Measurements from ENCODE around the gene RNF41.
"Not testable (repeated sequence)": the region's sequence is repeated elsewhere in the genome, so short reads cannot be mapped to it uniquely, and the experiment has no call there.

The RNF41 gene

DNA sequence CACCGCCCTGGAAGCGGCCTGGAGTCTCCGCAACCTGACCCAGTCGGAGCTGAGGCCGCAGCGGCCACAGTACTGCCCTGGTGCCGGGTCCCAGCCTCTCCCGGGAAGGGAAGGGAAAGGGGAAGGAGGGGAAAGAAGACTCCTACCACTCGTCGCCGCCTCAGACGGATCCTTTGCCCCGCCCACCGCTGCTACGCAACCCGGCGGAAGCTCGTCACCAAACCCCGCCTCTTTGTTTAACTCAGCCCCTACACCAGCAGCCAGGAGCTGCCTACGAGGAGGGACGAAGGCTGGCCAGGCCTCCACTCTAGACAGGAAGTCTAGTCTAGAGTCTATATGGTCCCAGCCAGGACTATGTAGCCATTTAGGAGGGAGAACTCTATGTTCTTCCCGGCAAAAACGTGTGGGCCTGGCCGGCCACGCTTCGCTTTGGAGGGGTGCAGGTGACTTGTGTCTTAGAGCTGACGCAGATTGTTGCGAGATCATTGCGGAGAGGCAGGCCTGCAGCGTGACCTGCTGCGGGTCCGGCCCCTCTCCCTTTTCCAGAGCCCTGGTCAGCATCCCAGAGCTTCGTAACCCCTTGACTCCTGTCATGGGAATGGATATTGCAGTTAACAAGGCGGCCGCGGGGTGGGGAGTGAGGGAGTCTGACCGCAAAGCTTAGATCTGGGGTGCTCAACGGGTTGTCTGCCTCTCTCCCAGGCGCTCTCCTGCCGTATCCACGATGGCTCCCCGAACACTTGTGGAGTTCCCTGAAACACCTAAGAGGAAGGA lies at the start of gene RNF41:
RNF41 (minus strand) TSS at position 166 of the 774 bp plus-strand sequence. CDS start 7,875 bp downstream, outside the sequence.
- DNase-seq: peak; percentile 95

DNA sequence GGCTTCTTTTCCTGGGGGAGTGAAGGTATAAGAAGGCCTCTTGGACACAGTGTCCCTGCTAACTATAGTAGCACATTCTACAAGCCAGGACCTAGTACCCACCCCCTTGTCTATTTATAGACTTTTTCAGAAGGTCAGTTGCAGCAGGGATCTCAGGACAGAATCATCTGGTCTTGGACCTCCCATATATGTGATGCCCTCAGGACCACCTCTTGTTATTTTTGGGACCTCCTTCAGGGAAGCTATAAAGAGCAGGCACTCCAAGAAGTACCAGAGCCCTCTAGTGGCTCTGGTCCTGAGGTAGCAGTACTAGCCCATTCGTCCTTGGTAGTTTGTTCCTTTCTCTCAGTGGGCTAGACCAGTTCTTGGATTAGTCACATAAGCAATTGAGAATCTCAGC lies 49.3 kb upstream of the RNF41 start:
- peak; percentile 16 for DNase-seq

DNA sequence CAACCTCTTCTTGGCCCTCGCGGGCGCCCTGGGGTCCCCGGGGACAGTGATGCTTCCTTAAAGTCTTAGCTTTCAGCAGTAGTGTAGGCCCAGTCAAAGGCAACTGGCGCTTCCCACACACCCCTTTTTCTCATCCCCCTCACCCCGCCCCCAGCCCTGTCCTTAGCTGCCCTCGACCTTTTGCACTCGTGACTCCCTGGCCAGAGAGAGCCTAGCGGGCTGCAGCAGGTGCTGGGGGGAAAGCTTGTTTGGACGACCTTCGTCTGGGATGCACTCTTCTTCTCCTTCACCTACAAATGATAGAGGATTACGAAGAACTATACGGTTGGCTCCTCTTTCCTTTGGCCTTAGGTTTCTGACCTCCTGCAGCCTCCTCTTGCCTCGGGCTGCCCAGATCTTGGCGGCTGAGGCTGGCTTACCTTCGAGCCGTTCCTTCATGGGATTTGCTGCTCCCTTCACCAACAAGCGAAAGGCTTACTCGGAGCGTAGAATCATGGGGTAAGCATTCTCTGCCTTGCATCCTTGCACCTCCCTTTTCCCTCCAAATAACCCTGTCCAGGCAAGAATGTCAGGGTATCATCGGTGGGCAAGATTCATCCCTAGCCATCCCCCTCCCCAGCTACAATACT lies 45.8 kb upstream of the RNF41 start:
- DNase-seq: no peak

DNA sequence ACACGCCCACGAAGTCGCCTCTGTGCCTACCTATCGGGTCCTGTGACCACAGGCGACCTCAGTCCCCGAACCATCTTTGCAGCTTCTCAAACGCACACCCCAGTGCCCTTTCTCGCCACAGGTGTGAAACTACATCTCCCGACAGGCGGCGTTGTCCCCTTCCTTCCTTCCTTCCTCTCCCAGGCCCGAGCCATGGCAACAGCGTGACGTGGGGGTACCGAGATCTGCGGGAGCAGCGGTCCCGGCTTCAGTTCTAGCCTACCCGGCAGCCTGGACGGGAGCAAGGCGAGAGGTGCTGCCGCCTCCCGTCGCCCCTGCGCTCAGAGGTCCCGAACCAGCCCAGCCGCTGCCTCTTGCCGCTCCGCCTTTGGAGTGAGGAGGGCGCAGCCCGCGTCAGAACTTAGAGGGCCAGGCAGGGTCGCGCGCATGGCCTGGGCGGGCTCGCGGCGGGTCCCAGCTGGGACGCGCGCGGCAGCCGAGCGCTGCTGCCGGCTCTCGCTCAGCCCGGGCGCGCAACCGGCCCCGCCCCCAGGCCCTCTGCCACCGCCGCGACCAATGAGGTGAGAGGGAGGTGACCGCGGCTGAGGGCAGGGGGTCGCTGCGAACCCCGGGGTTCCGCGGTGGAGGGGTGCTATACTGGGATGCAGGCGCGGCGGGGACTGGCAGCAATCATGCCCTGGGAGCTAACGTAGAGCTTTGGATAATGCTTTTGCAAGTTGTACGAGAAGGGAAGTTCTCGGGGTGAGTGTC lies 45.1 kb upstream of the RNF41 start, which contains the start of gene COQ10A:
COQ10A (plus strand) TSS at position 250 of the 750 bp plus-strand sequence; CDS start at position 427, 177 bp downstream.
- DNase-seq: peak; percentile 93

DNA sequence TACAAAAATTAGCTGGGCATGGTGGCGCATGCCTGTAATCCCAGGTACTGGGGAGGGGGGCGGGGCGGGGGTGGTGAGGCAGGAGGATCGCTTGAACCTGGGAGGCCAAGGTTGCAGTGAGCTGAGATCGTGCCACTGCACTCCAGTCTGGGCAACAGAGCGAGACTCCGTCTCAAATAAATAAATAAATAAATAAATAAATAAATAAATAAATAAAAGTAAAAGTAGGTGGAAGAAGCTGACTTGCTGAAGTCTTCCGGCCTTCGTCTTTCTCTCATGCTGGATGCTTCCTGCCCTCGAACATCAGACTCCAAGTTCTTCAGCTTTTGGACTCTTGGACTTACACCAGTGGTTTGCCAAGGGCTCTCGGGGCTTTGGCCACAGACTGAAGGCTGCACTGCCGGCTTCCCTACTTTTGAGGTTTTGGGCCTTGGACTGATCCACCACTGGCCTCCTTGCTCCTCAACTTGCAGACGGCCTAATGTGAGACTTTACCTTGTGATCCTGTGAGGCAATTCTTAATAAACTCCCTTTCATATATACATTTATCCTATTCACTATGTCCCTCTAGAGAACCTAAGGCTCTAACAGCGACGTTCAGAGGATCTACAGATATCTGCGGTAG lies 44.5 kb upstream of the RNF41 start:
- not testable (repeated sequence) for DNase-seq

DNA sequence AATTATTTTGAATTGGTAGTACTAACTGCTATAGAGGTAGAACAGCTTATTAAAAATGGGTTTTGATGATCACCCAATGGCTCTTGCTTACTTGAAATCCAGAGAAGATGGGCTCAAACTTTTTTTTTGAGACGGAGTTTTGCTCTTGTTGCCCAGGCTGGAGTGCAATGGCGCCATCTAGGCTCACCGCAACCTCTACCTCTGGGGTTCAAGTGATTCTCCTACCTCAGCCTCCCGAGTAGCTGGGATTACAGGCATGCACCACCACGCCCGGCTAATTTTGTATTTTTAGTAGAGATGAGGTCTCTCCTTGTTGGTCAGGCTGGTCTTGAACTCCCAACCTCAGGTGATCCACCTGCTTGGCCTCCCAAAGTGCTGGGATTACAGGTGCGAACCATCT lies 41.2 kb upstream of the RNF41 start:
- DNase-seq: not testable (repeated sequence)

DNA sequence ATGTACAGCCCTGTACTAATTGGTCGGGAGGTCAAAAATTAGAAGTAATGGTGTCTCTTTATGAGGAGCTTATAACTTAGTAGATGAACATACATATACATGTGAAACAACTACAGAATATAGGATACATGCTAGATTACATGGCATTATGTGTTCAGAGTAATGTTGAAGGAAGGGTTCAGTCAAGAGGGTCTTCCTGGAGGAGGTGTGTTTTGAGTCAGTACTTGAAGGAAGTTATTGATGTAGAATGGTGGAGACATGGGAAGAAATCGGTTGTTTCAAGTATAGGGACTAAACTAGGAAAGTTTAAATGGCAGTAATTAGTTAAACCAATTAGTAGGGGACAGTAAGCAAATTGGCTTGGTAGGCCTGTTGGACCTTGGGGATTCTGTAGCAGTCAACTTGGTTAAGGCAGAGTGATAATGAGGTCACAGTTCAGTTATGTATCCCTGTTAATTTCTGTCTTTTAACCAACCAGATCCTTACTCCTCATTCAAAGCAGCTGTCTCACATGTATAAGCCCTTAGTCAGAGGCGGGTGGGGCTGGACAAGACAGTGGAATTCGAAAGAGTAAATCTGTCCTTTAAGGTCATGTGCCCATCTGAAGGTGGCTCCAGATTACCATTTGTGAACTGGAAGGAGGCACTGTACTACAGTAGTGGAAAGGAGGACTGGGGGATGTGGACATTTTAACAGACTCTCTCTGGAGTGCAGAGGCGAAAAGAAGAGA lies 39.9 kb upstream of the RNF41 start:
- no peak for DNase-seq

DNA sequence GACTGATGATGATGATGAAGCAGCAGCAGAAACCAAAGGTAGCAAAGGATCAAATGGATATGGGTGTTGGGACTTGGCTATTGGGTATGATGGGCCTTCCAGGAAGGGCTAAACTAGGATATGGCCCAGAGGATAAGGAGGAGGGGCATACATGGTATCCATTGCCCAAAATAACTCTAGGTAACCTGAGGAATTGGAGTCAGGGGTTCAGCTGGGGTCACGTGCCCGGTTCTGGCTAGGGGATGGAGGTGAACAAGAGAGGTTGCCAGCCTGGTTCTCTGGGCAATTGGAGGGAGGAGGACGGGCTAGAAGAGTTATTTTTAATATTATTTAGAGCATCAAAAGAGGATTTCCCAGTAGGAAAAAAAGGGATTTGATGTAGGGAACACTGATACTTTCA lies 39.2 kb upstream of the RNF41 start:
- DNase-seq: no peak

DNA sequence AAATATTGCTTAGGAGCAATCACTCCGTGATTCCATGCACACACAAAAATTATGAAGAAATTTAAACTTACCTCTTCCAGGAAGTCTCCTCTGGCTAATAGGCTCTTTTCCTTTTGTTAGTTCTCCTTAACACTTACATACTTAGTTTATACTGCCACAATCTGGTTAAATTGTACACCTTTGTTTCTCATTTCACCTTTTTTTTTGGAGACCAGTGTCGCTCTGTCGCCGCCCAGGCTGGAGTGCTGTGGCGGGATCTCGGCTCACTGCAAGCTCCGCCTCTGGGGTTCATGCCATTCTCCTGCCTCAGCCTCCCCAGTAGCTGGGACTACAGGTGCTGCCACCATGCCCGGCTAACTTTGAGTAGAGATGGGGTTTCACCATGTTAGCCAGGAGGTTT lies 38.7 kb upstream of the RNF41 start:
- no peak for DNase-seq

DNA sequence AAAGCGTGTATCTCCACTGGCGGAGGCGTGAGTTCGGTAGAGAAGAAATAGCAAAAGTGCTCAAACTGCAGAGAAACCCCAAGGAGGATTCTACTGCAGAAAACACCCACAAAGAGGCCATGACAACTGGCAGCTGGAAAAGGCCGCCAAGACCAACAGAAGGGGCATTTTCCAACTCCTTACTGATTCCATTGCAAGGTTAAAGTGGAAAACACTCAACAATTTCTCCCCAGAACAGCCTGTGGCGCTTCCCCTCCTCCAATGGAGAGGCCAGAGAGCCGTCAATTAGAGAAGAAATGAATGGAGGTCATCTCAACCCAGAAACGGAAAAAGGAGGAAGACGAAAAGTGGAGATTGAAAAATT lies 37.1 kb upstream of the RNF41 start:
- no peak for DNase-seq

DNA sequence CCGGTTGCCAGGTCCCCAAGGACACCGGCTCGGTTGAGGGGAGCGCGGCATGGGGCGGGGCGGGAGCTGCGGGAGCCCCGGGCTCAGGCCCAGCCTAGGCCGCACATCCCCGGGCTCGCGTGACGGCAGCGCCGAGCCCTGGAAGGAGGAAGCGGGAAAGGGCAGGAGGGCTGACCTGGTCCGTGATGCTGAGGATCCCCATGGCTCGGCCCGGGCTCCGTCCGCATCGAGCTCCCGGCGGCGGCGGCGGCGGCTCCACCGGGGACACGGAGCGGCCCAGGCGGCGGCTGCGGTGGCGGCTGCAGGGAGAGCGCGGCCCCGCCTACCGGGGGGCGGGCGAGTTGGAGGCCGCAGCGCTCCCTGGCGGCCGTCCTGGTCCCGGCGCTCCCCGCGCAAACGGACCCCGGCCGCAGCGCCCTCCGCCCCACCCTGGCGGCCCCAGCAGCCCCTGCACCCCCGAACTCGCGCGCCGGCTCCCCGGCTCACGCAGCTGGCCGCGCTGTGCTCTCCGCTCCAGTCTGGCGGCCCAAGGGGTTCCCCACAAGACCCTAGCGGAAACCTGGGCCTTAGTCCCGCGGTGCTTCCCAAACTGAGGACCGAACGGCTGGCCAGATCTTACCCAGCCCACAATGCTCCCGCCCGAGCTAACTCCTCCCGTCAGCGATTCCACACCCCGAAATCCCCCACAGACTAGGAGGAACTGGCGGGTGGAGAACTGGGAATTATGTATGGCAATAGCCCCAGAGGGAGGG lies 36.5 kb upstream of the RNF41 start, which contains the start of gene ANKRD52:
ANKRD52 (minus strand) TSS at position 317 of the 752 bp plus-strand sequence; CDS start at position 202, 115 bp downstream.
- DNase-seq: peak; percentile 89

DNA sequence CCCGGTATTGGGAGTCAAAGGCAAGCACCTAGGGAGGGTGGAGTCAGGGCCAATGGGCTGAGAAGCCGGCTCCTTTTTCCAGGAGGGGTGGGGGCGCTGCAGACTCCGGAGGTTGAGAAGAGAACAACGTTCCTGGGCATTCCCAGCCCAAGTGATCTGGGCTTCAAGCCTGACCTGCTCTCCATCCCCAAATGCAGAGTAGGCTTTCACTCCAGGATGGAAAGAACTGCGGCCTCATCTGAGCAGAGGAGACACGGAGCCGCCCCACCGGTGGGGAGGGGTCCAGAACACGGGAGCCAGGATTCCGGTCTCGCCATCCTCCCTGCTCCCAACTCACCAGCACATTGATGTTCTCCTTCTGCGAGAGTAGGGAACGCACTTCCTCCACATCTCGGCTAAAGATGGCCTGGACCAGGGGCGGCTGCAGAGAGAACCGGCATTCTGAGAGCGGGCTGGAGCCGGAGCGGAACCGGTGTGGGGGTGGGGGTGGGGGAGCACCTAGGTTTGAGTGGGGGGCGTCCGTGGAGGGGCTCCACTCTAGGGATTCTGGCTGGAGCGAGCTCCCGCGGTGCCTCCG lies 35.9 kb upstream of the RNF41 start:
- DNase-seq: peak; percentile 22

DNA sequence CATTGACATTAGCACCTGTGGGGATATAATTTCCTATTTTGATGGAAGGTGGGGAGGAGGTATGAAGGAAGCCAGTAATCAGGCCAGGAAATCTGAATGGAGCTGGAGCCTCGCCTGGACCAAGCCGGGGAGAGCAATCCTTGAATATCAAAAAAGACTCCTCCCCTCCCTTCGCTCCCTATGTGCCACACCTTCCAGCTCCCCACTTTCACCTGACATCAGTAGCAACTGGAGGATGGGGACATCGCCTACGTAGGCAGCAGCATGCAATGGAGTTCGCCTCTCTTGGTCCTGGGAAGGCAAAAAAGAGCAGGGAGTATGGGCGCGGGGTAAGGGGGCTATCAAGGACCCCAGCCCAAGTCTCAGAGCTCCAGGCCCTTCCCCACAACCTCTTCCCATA lies 35.3 kb upstream of the RNF41 start:
- DNase-seq: no peak

DNA sequence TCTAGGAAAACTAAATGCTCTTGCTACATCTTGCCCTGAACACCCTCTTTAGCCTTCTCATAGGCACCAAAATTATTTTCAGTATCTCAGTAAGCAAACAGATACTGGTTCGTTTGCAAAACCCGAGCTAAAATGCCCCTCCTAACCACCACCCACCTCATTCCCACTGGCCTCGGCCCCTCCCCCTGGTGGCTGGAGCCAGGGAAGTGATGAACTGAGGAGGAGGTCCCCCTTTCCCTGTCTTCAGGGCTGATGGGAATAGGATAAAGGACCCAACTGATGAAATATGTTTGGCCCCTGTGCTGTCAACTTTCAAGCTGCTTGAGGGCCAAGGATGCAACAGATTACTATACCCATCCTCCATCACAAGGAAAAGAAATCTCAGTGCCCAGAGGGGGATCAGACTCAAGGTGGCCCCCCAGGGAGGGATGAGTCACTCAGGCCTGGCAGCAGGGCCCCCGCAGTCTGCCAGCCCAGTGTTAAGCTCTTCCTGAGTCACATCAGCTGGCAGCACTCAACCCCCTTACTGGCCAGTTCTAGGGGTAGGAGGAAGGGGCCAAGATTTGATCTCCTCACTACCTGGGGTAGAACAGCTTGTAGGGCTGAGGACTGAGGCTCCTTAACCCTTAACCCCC lies 34.7 kb upstream of the RNF41 start:
- no peak for DNase-seq

DNA sequence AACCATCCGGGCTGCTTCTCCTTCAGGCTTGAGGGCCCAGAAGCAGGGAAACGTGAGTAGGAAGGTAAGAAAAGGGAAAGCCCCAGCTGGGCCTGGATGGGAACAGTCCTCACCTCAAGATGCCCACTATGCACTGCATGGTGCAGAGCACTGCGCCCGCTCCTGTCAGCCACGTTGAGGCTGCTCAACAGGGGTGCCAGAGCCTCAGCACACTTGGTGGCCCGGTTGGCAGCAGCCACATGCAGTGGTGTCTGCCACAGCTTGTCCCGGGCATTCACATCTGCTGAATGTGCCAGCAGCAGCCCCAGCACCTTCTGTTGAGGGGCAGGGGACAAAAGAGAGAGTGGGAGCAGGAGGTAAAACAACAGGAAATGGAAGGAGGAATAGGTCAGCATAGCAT lies 33.9 kb upstream of the RNF41 start:
- no peak for DNase-seq

DNA sequence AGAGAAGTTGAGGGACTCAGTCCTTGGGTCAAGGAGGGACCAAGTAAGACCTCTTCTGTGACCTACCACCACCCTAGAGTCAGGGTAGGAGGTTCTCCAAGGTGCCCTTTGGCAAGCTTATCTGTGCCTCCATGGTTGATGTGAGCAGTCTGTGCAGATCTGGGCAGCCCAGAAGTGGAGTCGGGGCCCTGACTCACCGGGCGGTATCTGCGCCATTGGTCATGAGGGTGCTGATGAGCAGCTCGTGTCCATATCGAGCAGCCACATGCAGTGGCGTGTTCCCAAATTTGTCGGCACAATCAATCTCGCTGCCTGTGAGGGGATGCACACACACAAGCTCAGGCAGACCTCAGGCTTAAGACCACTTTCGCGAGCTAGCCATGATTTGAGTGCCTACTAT lies 31.4 kb upstream of the RNF41 start:
- no peak for DNase-seq

DNA sequence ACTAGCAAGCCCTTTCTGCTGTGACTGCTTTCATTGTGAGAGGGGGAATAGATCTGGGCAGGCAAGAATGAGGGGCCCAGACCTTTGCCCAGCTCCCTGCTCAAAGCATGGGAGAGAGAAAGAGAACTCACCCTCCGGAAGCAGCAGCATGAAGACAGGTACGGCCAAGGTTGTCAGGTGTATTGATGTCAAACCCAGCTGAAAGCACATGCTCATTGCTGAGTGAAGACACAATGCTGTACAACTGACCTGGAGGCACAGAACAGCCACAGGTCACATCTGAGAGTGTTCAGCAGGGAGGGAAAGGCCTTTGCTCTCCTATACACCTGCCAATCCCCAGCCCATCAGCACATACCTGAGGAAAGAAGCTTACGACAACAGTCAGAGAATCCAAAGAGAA lies 30.9 kb upstream of the RNF41 start:
- DNase-seq: no peak

DNA sequence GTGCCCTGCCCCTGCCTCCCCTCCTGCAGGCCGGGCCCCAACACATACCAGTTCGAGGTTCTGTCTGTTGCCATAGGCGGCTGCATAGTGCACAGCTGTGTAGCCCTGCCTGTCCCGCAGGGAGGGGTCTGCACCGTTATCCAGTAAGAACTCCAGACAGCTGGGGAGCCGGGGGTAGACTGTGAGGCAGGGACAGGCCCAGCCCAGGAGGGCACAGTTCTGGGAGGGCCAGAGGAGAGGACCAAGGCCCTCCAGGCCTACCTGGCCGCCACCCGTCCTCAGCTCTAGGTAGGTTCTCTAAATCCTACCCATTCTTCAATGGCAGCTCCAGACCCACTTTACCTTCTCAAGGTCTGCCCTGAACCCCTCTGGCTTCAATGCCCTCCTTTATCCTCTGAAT lies 27.0 kb upstream of the RNF41 start:
- DNase-seq: no peak

DNA sequence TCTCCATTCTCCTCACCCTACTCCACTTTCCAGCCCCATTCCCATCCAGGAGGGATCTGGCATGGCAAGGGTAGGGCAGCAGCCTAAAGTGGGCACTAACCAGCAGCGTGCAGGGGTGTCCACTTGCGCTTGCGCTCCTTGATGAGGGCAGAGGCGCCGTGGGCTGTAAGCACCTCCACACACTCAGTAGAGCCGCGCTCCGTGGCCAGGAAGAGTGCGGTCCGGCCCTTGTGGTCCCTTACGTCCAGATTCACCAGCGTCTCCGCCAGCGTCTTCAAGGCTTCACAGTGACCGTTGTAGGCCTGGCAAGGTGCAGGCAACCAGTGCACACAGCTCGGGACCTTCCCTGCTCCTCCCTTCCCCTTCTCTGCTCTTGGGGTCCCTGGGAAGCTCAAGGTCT lies 26.2 kb upstream of the RNF41 start:
- no peak for DNase-seq

DNA sequence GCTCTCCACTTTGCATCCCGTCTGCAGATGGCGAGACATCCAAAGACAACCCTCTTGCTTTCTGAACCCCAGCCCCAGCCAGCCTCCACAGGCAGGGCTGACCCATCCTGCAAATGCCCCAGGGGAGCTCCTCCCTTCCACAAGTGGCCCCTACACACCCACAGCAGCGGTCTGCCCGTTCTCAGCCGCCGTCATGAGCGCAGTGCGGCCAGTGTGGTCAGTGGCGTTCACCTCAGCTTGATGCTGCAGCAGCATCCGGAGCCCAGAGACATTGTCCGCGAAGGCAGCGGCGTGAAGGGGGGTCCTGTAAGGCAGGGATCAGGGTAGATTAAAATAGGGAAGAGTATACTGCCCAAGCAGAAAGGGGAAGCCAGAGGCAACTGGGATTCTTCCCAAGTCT lies 22.8 kb upstream of the RNF41 start:
- DNase-seq: no peak

DNA sequence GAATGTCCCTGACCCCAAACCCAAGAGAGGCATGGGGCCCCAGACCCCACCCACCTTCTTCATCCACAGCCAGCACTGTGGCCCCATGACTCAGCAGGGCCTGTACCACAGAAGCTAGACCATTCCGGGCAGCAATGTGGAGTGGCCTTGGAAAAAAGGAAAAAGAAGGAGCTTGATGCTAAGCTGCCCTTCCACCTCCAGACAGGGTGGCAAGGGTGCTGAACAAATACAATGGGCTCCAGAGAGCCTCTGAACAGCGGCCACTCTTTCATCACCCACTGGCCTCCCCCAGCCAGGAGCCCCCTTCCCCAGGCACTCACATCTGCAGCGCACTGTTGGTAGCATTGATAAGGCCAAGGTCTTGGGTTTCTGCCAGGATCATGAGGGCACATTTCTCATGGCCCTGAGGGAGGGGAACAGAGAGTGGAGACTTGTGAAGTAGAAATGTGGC lies 22.0 kb upstream of the RNF41 start:
- no peak for DNase-seq

Data from CD4-positive, alpha-beta T cell treated with Interleukin-17A for 4 hours (primary cell).